Right lobe of liver (tissue), 6 donors: ENCODE results near the gene CUX1. TPM values are rescaled to one million over a fixed set of nuclear protein-coding genes. Genes with fewer than 3 reads are reported as not detected.

Source experiments
- ATAC-seq, 4 donors: fragments of 200-7000 bp; cut with Tn5 transposase; one replicate each; pipeline ENCODE4 v1.9.1; 2020; ENCODE audit warnings: mild to moderate bottlenecking in 4 of 4, moderate library complexity in 4 of 4
- DNase-seq, 3 donors: peaks; one replicate each; pipeline ENCODE4 v3.0.0-alpha.2; 2020
- H3K27ac ChIP-seq, 3 donors: fragments of 200-600 bp; one replicate each; pipeline ENCODE4 v1.8.0; 2022
- H3K27me3 ChIP-seq, 2 donors: fragments of 200-600 bp; one replicate each; pipeline ENCODE4 v1.8.0; 2022
- H3K36me3 ChIP-seq, 4 donors: fragments of 200-600 bp; sonication (generic) in 1 of 4; one replicate each; pipeline versions ENCODE4 v1.5.1 to v1.8.0; 2017 to 2022; ENCODE audit warnings: control low read depth in 1 of 4
- H3K4me1 ChIP-seq, 4 donors: fragments of 200-600 bp; sonication (generic) in 1 of 4; one replicate each; pipeline versions ENCODE4 v1.5.1 to v1.8.0; 2017 to 2022; ENCODE audit warnings: control low read depth in 1 of 4
- H3K4me3 ChIP-seq, 3 donors: fragments of 200-600 bp; one replicate each; pipeline ENCODE4 v1.8.0; 2022
- H3K9me3 ChIP-seq, 4 donors: fragments of 200-600 bp; sonication (generic) in 1 of 4; one replicate each; pipeline versions ENCODE4 v1.5.1 to v1.8.0; 2017 to 2022; ENCODE audit warnings: control low read depth in 1 of 4
- CTCF ChIP-seq, 4 donors: fragments of 200-600 bp in 3 of 4; fragments of 450-650 bp in 1 of 4; IDR thresholded peaks; one replicate each; pipeline versions ENCODE4 v1.5.1 to v1.8.0; 2016 to 2022; ENCODE audit warnings: antibody characterized with exemption in 4 of 4, mild to moderate bottlenecking in 2 of 4
- POLR2A ChIP-seq: fragments of 450-650 bp; IDR thresholded peaks from one replicate; pipeline ENCODE4 v1.6.1; 2017; ENCODE audit warnings: antibody characterized with exemption, mild to moderate bottlenecking
- WGBS: methylation state at CpG from one replicate; pipeline ENCODE4 v1.1.6; 2018; ENCODE audit warnings: low coverage, low lambda C conversion rate; ENCODE audit not compliant: insufficient coverage; ENCODE audit errors: missing lambda C conversion rate; 5-methylcytosine and 5-hydroxymethylcytosine counted together
- intact Hi-C, 2 donors: fragments of 100-400 bp; cut with DNase I; formaldehyde crosslinking; loops; one replicate each; pipeline versions ENCODE4 v1.11.2 to v1.14.1; 2022
- total RNA-seq, 6 experiments: library from RNA; depleted of rRNA in 2 of 6; stranded (reverse); fragments of >200 nt in 2 of 6; fragmentation: NEBNext Ultra II Directional in 3 of 6; extraction: Animal tissue kit (Norgen Biotek cat#: 25700) in 3 of 6; gene quantifications; one replicate each; pipeline versions ENCODE4 v1.1.0 to v1.2.4, GENCODE V29; 2016 to 2023
- donor health status: DM: no; HTN: yes; CAD: no.
- donor health status: DM: no; HTN: no; CAD: no.
- donor health status: DM: no; HTN: no; CAD: no.
- donor health status: DM: no; HTN: yes; CAD: no.
- donor health status: DM: no; HTN: yes; CAD: no.

The CUX1 gene
- total RNA-seq, 6 experiments from 2014 or later = 34.3 to 53.1 (median 40.6) TPM

- Histone ChIP-seq H3K4me1 (no peaks in the 10 kb centered on the region), H3K27me3 (no peaks in the 10 kb centered on the region), H3K36me3 (peaks cover 0 to 4% (median 0%) of the 10 kb centered on the region in 4 donors), H3K27ac (no peak overlapping the region), H3K9me3 (no peaks in the 10 kb centered on the region), H3K4me3 (no peak overlapping the region)
- ATAC-seq (no peak), DNase-seq (no peak)
- no peak for TF ChIP-seq CTCF (IDR thresholded peaks at IDR 0.05)
- TF ChIP-seq POLR2A = no peak
- 80% methylated on average over 7 of the region's 7 CpGs for WGBS
- intact Hi-C loops = no loop called here
Measured at GRCh38 chr7:102215256-102215655, 397.8 kb downstream of the CUX1 start.

GRCh38 chr7:102215711-102216110 is 398.3 kb downstream of the CUX1 start:
- Histone ChIP-seq H3K27me3 (no peaks in the 10 kb centered on the region), H3K36me3 (peaks cover 0 to 4% (median 0%) of the 10 kb centered on the region in 4 donors), H3K9me3 (no peaks in the 10 kb centered on the region), H3K4me1 (no peaks in the 10 kb centered on the region), H3K27ac (no peak overlapping the region), H3K4me3 (no peak overlapping the region)
- 89% methylated on average over 7 of the region's 11 CpGs for WGBS
- ATAC-seq (no peak), DNase-seq (no peak)
- intact Hi-C loops = no loop called here
- TF ChIP-seq CTCF (IDR thresholded peaks at IDR 0.05) = no peak
- no peak for TF ChIP-seq POLR2A

GRCh38 chr7:102216573-102217314 is 399.3 kb downstream of the CUX1 start:
- intact Hi-C loops = no loop called here
- WGBS = 91% methylated on average over 8 of the region's 8 CpGs

GRCh38 chr7:102220229-102220850 is 402.9 kb downstream of the CUX1 start:
- H3K27me3 ChIP-seq = no peaks in the 10 kb centered on the region
- WGBS = 67% methylated on average over 1 of the region's 14 CpGs
- peaks cover 0 to 4% (median 0%) of the 10 kb centered on the region in 4 donors for H3K36me3 ChIP-seq

More at GRCh38 chr7:102216573-102217314, 399.3 kb downstream of the CUX1 start:
- H3K9me3 ChIP-seq = no peaks in the 10 kb centered on the region
- H3K4me1 ChIP-seq = no peaks in the 10 kb centered on the region
- H3K27ac ChIP-seq = no peak overlapping the region
- no peak for ATAC-seq
- no peaks in the 10 kb centered on the region for H3K27me3 ChIP-seq
- DNase-seq = no peak
- H3K36me3 ChIP-seq = peaks cover 0 to 4% (median 0%) of the 10 kb centered on the region in 4 donors
- no peak overlapping the region for H3K4me3 ChIP-seq
- TF ChIP-seq POLR2A (no peak), CTCF (IDR thresholded peaks at IDR 0.05) (no peak)

More at GRCh38 chr7:102220229-102220850, 402.9 kb downstream of the CUX1 start:
- Histone ChIP-seq H3K9me3 (no peaks in the 10 kb centered on the region), H3K4me1 (no peaks in the 10 kb centered on the region), H3K4me3 (no peak overlapping the region), H3K27ac (no peak overlapping the region)
- ATAC-seq = peak in 2 of 4 donors; percentile 28 to 31
- intact Hi-C loops = no loop called here
- no peak for TF ChIP-seq POLR2A
- TF ChIP-seq CTCF (IDR thresholded peaks at IDR 0.05) = no peak
- DNase-seq = no peak
